ENCODE measurements around the gene SMAD4.
"Not testable (repeated sequence)": the region's sequence is repeated elsewhere in the genome, so short reads cannot be mapped to it uniquely, and the experiment has no call there.

SMAD4 gene

DNA sequence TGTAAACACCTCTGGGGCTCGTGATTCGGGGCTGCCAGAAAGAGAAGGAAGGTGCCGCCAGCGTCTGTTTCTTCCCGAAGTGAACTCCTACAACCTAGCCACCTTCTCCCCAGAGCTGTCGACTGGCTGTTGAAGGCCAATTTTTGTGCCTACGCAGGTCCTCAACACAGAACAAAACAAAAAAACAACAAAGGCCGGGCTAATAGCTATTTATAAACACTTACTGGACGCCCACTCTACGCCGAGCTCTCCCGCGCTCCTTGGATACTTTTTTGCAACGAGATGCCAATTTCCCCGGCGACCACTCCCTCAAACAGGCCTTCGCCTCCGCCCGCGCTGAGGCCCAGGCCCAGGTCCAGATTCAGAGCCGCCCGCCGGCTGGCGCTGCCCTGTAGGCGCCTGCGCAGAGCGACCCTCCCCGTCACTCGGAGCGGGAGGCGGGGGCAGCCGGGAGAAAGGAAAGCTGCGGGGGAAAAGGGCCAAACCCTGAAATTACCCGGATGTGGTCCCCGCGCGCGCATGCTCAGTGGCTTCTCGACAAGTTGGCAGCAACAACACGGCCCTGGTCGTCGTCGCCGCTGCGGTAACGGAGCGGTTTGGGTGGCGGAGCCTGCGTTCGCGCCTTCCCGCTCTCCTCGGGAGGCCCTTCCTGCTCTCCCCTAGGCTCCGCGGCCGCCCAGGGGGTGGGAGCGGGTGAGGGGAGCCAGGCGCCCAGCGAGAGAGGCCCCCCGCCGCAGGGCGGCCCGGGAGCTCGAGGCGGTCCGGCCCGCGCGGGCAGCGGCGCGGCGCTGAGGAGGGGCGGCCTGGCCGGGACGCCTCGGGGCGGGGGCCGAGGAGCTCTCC, at the start of gene SMAD4:
Gene SMAD4 (plus strand): TSS at position 520 of the 843 bp plus-strand sequence. CDS start 16,834 bp downstream, outside the sequence.
- peak; percentile 69 for DNase-seq

- DNase-seq: no peak
Measured at GRCh38 chr18:50981381-50981780, 48.6 kb upstream of the SMAD4 start.

- no peak for DNase-seq
Measured at GRCh38 chr18:50982086-50982801, 47.8 kb upstream of the SMAD4 start.

DNA sequence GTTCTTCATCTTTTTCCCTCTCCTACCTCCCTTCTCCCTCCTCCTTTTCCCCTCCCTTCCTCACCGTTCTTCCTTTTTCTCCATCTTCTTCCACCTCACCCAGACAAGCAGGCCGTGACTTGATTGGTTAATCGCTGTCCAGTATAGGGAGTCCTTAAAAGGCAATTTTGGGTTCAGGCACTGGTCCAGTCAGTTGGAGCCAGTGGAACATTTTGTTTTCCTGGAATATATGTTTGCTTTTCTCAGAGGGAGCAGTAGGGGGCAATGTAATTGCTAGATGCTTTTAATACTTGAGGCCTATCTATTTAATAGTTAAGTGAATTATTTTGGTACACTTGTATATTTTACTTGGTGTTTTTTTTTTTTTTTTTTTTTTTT, 47.2 kb upstream of the SMAD4 start:
- DNase-seq: no peak

- DNase-seq: no peak
Measured at GRCh38 chr18:50986360-50987087, 43.5 kb upstream of the SMAD4 start.

DNA sequence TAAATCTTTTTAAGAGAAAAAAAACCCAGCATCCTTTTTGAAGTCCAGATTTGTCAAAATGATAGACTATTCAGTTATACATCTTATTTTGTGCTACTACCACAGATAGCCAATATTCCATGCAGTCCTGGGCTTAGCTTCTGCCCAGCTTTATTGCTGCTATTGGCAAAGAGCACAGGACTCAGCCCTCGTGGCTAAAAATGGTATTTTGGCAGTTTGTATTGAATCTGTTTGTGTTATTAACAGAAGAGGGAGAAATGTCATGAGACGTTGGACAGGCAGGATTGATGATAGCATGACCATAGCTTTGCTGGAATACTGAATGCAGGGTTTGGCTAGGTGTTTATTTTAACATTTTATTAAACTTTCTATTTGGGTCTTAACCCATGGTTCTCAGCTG, 42.8 kb upstream of the SMAD4 start:
- DNase-seq: no peak

DNA sequence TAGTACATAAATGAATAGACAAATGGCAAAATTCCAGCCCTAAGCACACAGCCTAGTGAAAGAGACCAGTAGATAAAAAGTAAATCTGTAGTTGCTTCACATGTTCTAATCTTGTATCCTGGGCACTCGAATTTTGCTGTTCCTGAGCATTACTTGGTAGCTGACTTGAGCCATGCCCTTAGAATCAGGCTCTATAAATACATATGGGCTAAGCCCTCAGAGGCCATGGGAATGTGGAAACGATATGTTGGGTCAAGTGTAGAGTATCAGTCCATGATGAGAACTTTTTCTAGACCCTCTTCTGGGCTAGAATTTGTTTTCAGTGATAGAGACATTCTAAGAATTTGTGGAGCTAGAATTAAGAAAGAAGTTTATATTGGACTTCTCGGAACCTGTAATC, 40.3 kb upstream of the SMAD4 start:
- DNase-seq: no peak

- DNase-seq: no peak
Measured at GRCh38 chr18:50992351-50992762, 37.7 kb upstream of the SMAD4 start.

GRCh38 chr18:50994031-50994430, 36.0 kb upstream of the SMAD4 start:
- no peak for DNase-seq

DNA sequence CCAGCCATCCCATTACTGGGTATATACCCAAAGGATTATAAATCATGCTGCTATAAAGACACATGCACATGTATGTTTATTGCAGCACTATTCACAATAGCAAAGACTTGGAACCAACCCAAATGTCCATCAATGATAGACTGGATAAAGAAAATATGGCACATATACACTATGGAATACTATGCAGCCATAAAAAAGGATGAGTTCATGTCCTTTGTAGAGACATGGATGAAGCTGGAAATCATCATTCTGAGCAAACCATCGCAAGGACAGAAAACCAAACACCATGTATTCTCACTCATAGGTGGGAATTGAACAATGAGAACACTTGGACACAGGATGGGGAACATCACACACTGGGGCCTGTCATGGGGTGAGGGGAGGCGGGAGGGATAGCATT, 26.8 kb upstream of the SMAD4 start:
- not testable (repeated sequence) for DNase-seq

GRCh38 chr18:51006061-51006818, 23.8 kb upstream of the SMAD4 start:
- no peak for DNase-seq

DNA sequence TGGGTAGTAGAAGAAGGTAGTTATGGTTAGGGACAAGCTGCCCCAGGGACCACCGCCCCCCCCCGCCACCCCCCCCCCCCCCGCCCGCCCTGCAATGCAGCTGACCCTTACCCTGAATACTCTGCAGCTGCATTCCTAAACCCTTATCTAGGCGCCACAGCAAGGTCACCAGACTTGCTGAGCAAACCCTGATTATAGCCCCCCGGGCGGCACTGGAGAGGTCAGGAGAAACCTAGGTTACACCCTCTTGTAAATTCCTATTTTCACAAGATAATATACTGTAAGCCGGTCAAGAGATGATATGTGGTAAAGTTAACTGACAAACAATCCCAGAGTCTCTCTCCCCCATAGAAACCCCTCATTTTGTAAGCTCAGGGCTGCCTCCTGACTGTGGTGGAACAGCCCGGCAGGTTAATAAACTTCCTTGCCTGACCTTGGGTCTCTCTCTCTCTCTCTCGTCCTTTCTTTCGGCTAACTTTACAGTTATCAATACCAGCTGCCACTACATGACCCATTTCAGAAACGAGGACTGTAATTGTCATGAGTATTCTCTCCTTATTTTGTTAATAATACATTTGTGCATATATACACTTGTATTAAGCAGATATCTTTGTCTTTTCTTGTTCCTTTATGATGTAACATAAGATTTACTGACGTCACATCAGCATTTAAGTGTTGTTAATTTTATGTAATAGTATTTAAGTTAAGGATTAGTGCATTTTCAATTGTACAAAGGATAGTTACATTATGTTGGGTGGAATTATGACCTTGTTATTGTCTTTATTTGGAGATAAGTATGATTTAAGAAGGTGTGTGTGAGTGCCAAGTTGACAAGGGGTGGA, 22.8 kb upstream of the SMAD4 start:
- no peak for DNase-seq

- DNase-seq: no peak
Measured at GRCh38 chr18:51007790-51008139, 22.2 kb upstream of the SMAD4 start.

DNA sequence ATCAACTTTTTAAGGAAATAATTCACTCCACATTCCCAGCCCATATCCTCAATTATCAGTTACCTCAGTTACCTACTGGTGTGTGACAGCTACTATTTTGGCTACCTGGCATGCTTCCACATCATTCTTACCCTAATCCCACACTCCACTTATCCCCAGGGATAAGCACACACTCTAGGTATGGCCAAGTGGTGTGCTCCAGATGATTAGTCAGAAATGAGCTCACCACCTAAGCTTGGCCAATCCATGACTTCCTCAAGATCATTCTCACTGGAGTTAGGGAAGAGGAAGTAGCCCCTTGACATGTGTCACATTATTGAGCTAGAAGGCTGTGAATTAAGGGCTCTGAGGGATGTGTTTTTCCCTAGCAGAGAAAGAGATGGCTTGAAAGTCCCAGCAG, 20.9 kb upstream of the SMAD4 start:
- DNase-seq: no peak

- DNase-seq: no peak
Measured at GRCh38 chr18:51010218-51010617, 19.8 kb upstream of the SMAD4 start.

DNA sequence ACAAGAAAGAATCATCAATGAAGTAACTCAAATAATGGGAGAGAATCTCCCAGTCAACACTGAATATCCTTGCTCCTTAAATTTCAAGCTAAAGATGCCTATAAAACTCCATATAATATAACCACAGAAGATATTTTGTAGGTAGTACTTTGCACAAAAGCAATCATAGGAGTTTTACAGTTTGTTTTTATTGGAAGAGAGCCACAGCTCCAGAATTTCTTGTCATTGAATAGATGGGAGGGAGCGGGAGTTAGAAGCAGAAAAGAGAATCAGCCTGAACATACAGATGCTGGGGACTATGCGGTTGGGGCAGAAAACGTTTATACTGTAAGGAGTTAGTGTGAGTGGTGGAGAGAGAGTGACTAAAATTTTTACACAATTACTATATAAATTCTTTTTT, 18.3 kb upstream of the SMAD4 start:
- no peak for DNase-seq

DNA sequence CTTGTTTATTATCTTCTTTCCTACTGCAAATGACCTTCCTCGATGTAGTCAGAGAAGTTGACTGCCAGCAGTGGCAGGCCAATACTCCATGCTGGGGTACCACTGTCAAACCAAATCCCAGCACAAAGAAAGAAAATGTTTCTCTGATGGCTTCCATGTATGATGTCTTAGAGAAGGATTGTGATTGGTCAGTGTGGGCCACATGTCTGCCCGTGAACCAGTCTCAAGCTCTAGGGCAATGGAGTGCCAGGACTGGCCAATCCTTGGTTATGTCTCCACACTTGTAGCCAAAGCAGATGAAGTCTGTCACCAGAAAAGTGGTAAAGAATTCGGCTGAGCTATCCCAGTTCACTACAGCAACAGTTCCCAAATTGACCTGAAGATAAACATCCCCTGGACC, 17.6 kb upstream of the SMAD4 start:
- no peak for DNase-seq

- no peak for DNase-seq
Measured at GRCh38 chr18:51013259-51013658, 16.8 kb upstream of the SMAD4 start.

DNA sequence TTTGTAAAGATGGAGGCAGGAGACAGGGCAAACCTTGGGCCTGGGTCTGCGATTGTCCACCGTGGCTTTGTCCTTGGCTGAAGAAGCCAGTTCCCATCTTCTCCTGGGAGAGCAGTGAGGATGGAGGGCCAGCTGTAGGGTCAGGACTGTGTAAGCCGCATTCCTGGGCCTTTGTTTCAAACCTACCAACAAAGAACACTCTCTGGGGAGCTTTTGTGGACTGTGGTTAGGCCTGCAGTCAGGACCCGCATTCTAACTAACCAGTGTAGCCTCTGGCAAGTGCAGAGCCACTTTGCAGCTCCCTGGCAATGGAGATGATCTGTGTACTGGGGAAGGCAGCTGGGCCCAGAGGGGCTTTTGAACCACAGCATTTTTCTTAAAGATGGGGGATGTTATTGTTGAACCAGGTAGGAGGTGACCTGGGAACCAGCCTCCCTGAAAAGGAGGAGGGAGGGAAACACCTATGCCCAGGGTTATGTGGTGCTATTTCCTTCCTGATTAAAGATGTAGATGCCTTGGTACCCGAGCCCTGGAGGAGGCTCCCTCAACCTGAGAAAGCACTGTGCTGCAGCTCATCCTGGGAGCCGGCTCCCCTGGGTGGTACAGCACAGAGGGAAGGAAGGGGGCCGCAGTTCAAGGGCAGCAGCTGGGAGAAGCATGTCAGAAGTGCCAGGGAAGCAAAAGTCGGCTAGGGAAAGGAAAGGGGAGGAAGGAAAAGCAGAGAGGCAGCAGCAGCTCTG, 12.7 kb upstream of the SMAD4 start:
- DNase-seq: no peak

- no peak for DNase-seq
Measured at GRCh38 chr18:51020536-51020935, 9.5 kb upstream of the SMAD4 start.

DNA sequence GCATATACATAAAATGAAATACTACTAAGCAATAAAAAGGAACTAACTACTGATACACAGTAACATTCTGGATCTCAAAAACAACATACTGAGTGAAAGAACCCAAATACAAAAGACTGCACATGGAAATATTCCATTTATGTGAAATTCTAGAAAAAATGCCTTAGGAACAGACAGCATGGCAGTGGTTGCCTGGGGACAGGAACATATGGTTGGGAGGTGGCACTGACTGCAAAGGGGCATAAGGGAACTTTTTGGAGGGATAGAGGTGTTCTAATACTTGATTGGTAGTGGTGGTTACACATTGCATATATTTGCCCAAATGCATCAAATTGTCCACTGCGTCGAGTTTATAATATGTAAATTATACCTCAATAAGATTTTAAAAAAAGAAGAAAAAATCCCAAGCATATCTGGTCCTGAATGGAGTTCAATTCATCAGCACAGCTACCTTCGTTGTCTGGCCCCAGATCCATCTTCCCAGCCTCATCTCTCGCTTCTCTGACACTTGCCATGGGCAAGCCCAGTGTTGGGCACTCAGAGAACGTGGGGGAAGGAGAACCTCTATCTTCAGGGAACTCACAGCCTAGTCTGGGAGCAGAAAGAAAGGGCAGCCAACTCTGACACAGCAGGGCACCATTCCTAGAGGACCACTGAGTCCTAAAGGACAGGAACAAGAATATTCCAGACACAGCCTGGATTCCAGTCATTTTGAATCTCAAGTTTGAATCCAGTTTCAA, 8.6 kb upstream of the SMAD4 start:
- no peak for DNase-seq
